Gastrocnemius medialis (tissue), 4 donors: ENCODE data around the gene CEP295NL. TPM values are rescaled to one million over a fixed set of nuclear protein-coding genes. Genes with fewer than 3 reads are reported as not detected.
"Not testable (repeated sequence)": the region's sequence is repeated elsewhere in the genome, so short reads cannot be mapped to it uniquely, and the experiment has no call there.

ENCODE experiments used
- ATAC-seq, 2 donors: fragments of 150-250 bp; one replicate each; pipeline ENCODE4 v1.9.1; 2016
- DNase-seq, 2 donors: peaks; one replicate each; pipeline ENCODE4 v3.0.0-alpha.2; 2019
- H3K27ac ChIP-seq, 4 donors: fragments of 200-600 bp; sonication (generic); 1 replicate in 1 of 4; 2 replicates in 3 of 4; pipeline ENCODE4 v1.5.1; 2016 to 2018; ENCODE audit warnings: mild to moderate bottlenecking in 2 of 4, moderate library complexity in 1 of 4
- H3K27me3 ChIP-seq, 3 donors: fragments of 200-600 bp; sonication (generic) in 2 of 3; 1 replicate in 1 of 3; 2 replicates in 2 of 3; pipeline versions ENCODE4 v1.5.1 to v1.6.0; 2016 to 2019; ENCODE audit warnings: mild to moderate bottlenecking in 1 of 3, moderate library complexity in 1 of 3
- H3K36me3 ChIP-seq, 2 donors: fragments of 200-600 bp; sonication (generic) in 1 of 2; one replicate each; pipeline ENCODE4 v1.5.1; 2017 to 2018
- H3K4me1 ChIP-seq, 2 donors: fragments of 200-600 bp; sonication (generic) in 1 of 2; one replicate each; pipeline ENCODE4 v1.5.1; 2016 to 2017; ENCODE audit warnings: mild to moderate bottlenecking in 2 of 2
- H3K4me3 ChIP-seq, 4 donors: fragments of 200-600 bp; sonication (generic) in 3 of 4; 1 replicate in 1 of 4; 2 replicates in 3 of 4; pipeline ENCODE4 v1.5.1; 2016 to 2019; ENCODE audit warnings: mild to moderate bottlenecking in 2 of 4
- H3K9me3 ChIP-seq, 3 donors: fragments of 200-600 bp; sonication (generic) in 2 of 3; 1 replicate in 1 of 3; 2 replicates in 2 of 3; pipeline ENCODE4 v1.5.1; 2016 to 2019
- POLR2A ChIP-seq, 2 donors: fragments of 450-650 bp; IDR thresholded peaks; one replicate each; pipeline ENCODE4 v1.6.1; 2017; ENCODE audit warnings: antibody characterized with exemption in 2 of 2, mild to moderate bottlenecking in 2 of 2, moderate library complexity in 2 of 2
- in situ Hi-C, 4 donors: fragments of 200-750 bp; cut with MboI; loops; one replicate each; pipeline versions ENCODE4 v1.15.0 to v1.8.0; 2017; ENCODE audit warnings: low sequenced_read_pairs in 4 of 4
- intact Hi-C: fragments of 100-400 bp; cut with DNase I; formaldehyde crosslinking; loops from one replicate; pipeline ENCODE4 v1.15.1; 2023; ENCODE audit warnings: low total_unique reads
- total RNA-seq, 4 donors: library from RNA; depleted of rRNA; stranded (reverse); fragments of >200 nt; gene quantifications; one replicate each; pipeline versions ENCODE4 v1.1.0 to v1.2.3, GENCODE V29; 2016
- TF ChIP-seq, protein P1 (sequence below), 5 experiments: fragments of 450-650 bp in 3 of 5; fragments of 200-600 bp in 2 of 5; sonication (generic) in 2 of 5; IDR thresholded peaks in 4 of 5; conservative IDR thresholded peaks in 1 of 5; 1 replicate in 4 of 5; 2 replicates in 1 of 5; pipeline ENCODE4 v1.5.1; 2016 to 2019; ENCODE audit warnings: antibody characterized with exemption in 5 of 5, mild to moderate bottlenecking in 3 of 5, moderate library complexity in 3 of 5

The CEP295NL gene
- total RNA-seq, 4 donors from 2014 or later = 0.16 TPM; not detected in 3

DNA sequence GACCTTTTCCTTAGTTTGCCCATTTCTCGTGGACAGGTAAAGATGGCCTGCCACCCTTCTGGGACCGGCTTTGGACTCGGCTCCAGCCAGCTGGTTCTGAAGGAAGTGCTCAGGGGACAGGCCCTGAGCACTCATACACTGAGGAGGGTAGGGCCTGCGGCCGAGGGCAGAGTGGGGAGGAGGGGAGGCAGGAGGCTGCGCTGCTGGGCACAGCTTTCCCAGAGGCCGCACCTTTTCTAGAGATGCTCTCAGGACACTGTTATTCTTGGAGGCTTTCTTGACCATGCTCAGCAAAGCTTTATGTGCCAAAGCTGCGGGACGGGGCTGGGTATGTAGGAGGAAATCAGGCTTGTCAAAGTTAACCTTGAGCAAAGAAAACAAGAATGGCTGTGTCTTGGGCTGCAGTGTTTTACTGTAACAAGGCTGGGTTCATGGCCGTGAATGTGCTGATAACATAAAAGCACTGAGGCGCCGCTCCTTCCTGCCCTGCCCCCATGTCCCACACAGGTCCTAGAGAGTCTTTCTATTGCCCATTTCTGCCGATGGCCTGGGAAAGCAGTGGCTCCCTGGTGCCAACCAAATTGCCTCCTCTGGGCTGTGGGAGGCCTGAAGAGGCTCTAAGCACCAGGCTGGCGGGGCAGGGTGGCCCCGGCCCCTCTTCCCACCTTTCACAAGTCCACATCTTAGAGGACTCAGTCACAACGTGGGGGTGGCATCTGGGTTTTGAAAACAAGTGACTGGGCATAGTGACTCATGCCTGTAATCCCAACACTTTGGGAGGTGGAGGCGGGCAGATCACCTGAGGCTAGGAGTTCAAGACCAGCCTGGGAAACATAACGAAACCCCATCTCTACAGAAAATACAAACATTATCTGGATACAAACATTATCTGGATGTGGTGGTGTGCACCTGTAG lies 44.5 kb upstream of the CEP295NL start:
- H3K27me3 ChIP-seq = no peaks in the 10 kb centered on the region
- intact Hi-C loops = no loop called here
- H3K4me3 ChIP-seq = no peak overlapping the region
- DNase-seq (no peak), ATAC-seq (no peak)
- H3K27ac ChIP-seq = no peak overlapping the region
- TF ChIP-seq, protein P1, sequence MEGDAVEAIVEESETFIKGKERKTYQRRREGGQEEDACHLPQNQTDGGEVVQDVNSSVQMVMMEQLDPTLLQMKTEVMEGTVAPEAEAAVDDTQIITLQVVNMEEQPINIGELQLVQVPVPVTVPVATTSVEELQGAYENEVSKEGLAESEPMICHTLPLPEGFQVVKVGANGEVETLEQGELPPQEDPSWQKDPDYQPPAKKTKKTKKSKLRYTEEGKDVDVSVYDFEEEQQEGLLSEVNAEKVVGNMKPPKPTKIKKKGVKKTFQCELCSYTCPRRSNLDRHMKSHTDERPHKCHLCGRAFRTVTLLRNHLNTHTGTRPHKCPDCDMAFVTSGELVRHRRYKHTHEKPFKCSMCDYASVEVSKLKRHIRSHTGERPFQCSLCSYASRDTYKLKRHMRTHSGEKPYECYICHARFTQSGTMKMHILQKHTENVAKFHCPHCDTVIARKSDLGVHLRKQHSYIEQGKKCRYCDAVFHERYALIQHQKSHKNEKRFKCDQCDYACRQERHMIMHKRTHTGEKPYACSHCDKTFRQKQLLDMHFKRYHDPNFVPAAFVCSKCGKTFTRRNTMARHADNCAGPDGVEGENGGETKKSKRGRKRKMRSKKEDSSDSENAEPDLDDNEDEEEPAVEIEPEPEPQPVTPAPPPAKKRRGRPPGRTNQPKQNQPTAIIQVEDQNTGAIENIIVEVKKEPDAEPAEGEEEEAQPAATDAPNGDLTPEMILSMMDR (IDR thresholded peaks at IDR 0.05 in 4 of 5, conservative IDR thresholded peaks at IDR 0.05 in 1 of 5) = no peak
- no peak for TF ChIP-seq POLR2A (IDR thresholded peaks at IDR 0.05)
- in situ Hi-C loops = no loop called here
- no peaks in the 10 kb centered on the region for H3K4me1 ChIP-seq
- peaks cover 0 to 6% (median 0%) of the 10 kb centered on the region in 3 donors for H3K9me3 ChIP-seq
- H3K36me3 ChIP-seq = no peaks in the 10 kb centered on the region

DNA sequence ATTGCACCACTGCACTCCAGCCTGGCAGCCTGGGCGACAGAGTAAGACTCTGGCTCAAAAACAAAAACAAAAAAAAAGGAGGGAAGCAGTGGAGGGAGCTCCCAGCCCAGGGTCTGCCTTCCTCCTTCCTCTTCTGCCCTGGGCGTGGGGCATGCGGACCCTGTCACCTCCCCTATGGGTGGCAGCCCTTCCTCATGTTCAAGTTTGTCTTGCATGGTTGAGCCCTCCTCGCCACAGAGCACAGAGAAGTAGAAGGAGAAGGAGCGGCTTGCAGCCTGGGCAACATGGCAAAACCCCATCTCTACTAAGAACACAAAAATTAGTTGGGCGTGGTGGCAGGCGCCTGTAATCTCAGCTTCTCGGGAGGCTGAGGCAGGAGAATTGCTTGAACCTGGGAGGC lies 43.6 kb upstream of the CEP295NL start:
- DNase-seq = no peak
- H3K27ac ChIP-seq = no peak overlapping the region
- no peak for ATAC-seq
- H3K4me3 ChIP-seq = no peak overlapping the region
- intact Hi-C loops = no loop called here
- H3K4me1 ChIP-seq = no peaks in the 10 kb centered on the region
- peaks cover 0 to 6% (median 0%) of the 10 kb centered on the region in 3 donors for H3K9me3 ChIP-seq
- in situ Hi-C loops = no loop called here
- no peak for TF ChIP-seq POLR2A (IDR thresholded peaks at IDR 0.05)
- TF ChIP-seq, protein P1 (IDR thresholded peaks at IDR 0.05 in 4 of 5, conservative IDR thresholded peaks at IDR 0.05 in 1 of 5) = no peak
- H3K36me3 ChIP-seq = no peaks in the 10 kb centered on the region
- H3K27me3 ChIP-seq = no peaks in the 10 kb centered on the region

DNA sequence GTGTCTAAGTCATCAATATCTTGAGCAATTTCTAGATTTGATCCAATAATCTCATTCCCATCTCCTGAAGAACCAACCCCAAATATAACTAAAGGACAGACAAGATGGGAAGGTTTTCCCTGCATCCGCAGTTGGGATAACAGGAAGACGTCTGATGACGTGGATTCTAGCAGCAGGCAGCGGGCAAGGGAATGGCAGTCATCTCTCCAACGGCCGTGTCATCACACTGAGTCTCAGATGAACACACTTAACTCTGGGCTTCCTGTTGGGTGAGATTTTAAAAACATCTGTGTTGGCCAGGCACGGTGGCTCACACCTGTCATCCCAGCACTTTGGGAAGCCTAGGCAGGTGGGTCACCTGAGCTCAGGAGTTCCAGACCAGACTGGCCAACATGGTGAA lies 43.1 kb upstream of the CEP295NL start:
- Histone ChIP-seq H3K9me3 (peaks cover 0 to 6% (median 0%) of the 10 kb centered on the region in 3 donors), H3K4me1 (no peaks in the 10 kb centered on the region), H3K4me3 (no peak overlapping the region), H3K27me3 (no peaks in the 10 kb centered on the region), H3K27ac (no peak overlapping the region), H3K36me3 (no peaks in the 10 kb centered on the region)
- no peak for ATAC-seq
- intact Hi-C loops = no loop called here
- TF ChIP-seq, protein P1 (IDR thresholded peaks at IDR 0.05 in 4 of 5, conservative IDR thresholded peaks at IDR 0.05 in 1 of 5) = no peak
- TF ChIP-seq POLR2A (IDR thresholded peaks at IDR 0.05) = no peak
- in situ Hi-C loops = no loop called here
- no peak for DNase-seq

DNA sequence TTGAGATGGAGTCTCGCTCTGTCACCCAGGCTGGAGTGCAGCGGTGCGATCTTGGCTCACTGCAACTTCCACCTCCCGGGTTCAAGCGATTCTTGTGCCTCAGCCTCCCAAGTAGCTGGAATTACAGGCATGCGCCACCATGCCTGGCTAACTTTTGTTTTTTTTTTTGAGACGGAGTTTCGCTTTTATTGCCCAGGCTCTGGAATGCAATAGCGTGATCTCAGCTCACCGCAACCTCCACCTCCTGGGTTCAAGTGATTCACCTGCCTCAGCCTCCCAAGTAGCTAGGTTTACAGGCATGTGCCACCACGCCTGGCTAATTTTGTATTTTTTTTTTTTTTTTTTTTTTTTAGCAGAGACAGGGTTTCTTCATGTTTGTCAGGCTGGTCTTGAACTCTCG lies 42.5 kb upstream of the CEP295NL start:
- H3K27ac ChIP-seq, H3K4me1 ChIP-seq, ATAC-seq, H3K4me3 ChIP-seq, H3K27me3 ChIP-seq, intact Hi-C loops, in situ Hi-C loops, H3K36me3 ChIP-seq, DNase-seq, H3K9me3 ChIP-seq: not testable (repeated sequence)

DNA sequence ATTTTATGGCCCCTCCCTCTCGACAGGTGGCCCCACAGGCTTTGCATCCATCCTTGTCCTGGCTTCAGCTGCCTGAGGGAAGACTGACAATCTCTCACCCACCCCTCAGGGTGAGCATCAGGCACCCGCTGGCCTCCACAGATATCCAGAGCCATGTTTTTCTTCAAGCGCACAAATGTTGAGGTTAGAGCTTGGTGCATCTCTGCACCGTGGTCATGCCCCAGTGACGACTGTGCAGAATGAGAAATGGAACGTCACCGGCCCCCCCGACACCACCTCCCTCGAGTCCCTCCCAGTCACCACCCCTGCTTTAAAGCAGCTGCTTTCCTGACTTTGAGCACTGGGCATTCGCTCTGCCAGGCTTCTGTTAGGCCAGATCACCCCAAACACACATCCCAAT lies 42.0 kb upstream of the CEP295NL start:
- in situ Hi-C loops = no loop called here

More for the DNA sequence above, 42.0 kb upstream of the CEP295NL start:
- Histone ChIP-seq H3K36me3 (no peaks in the 10 kb centered on the region), H3K4me1 (no peaks in the 10 kb centered on the region), H3K27ac (no peak overlapping the region), H3K27me3 (no peaks in the 10 kb centered on the region), H3K4me3 (no peak overlapping the region), H3K9me3 (no peaks in the 10 kb centered on the region)
- TF ChIP-seq, protein P1 (IDR thresholded peaks at IDR 0.05 in 4 of 5, conservative IDR thresholded peaks at IDR 0.05 in 1 of 5) = no peak
- TF ChIP-seq POLR2A (IDR thresholded peaks at IDR 0.05) = no peak
- ATAC-seq (no peak), DNase-seq (no peak)
- intact Hi-C loops = no loop called here
